HG03196 (cell line): ENCODE results near the gene STRN3.
"Not testable (repeated sequence)": the region's sequence is repeated elsewhere in the genome, so short reads cannot be mapped to it uniquely, and the experiment has no call there.

ENCODE experiments used
- ATAC-seq: cut with Tn5 transposase; IDR thresholded peaks from one replicate; pipeline ENCODE4 v1.9.1; 2021; ENCODE audit not compliant: unreplicated experiment

Gene STRN3

GRCh38 chr14:31003284-31003683 is 22.9 kb downstream of the STRN3 start:
- no peak for ATAC-seq

DNA sequence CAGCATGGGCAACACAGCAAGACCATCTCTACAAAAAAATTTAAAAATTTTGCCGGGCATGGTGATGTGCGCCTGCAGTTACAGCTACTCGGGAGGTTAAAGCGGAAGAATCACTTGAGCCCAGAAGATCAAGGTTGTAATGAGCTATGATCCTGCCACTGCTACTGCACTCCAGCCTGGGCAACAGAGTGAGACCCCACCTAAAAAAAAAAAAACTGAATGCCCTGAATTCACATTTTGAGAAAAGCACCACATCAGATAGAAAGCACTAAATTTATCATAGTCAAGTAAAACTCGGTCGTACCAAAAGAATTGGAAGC is 24.9 kb downstream of the STRN3 start:
- no peak for ATAC-seq

GRCh38 chr14:31000629-31001338 is 25.4 kb downstream of the STRN3 start:
- no peak for ATAC-seq

- ATAC-seq = no peak
These were observed 27.0 kb downstream of the STRN3 start for GRCh38 chr14:30999038-30999773.

GRCh38 chr14:30998100-30998706 is 28.0 kb downstream of the STRN3 start:
- ATAC-seq = no peak

GRCh38 chr14:30996892-30997659 is 29.1 kb downstream of the STRN3 start:
- ATAC-seq = no peak

DNA sequence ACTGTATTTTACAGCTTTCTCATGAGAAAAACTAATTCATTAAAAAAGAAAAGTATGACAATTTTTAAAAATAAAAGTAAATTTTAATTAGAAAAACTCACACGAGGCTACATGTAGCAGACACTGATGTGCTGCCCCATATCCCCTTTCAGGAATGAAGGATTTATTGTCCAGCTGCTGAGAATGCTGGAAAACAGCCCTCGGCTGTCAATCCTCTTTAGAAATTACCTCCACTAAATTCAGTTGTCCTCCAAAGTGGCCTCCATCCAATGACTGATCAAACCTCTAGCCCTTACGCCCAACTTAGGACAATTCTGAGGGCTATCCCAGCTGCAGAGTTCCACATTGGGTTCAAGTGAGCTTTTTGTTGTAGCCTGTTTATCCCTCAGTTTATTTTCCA is 30.5 kb downstream of the STRN3 start:
- no peak for ATAC-seq

- no peak for ATAC-seq
These were observed 31.2 kb downstream of the STRN3 start for GRCh38 chr14:30994681-30995620.

- ATAC-seq = no peak
These were observed 33.1 kb downstream of the STRN3 start for GRCh38 chr14:30993071-30993470.

DNA sequence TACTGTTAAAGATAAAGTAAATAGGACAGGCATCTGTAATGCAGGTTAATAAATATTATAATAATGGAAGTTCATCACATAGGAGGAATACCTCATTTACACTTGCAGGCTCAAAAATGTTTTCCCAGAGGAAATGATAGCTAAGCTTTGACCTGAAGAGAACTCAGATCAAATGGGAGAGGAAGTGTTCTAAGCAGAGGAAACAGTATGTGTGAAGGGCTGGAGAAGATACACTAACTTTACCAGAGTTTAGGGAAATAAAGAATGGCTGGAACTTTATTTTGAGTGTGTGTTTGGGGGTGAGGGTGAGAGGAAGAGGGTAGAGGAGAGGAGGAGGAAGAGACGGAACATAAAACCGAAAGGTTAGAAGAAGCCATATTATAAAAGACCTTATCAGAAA is 34.8 kb downstream of the STRN3 start:
- no peak for ATAC-seq

DNA sequence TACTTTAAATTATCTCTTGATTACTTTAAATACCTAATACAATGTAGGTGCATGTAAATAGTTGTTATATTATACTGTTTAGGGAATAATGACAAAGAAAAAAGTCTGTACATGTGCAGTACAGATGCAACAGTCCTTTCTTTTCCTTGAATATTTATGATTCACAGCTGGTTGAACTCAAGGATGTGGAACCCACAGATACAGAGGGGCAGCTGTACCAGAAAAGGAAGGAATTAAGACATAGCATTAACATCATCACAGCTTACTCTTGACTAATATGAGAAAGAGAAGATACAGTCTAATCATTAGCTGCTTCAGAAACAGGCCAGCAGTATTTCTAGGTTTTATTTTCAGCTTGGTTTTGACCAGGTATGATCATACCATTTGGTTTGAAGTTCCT is 35.4 kb downstream of the STRN3 start:
- no peak for ATAC-seq

DNA sequence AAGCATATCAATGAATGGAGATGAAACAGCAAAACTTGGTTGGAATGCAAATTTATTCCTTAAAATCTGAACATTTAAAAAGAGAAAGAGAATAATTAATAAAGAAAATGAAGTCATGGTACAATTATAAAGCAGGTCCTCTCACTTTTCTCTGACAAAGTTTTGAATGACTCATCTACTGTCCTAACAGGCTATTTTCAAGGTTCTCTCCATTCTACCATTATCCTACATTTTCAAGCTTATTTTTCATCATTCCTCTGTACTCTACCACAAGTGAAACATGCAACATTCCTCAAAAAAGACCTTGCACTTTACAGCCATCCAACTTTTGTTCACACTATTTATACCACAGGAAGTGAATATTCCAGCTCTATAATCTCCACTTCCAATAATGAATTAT is 37.7 kb downstream of the STRN3 start:
- no peak for ATAC-seq

DNA sequence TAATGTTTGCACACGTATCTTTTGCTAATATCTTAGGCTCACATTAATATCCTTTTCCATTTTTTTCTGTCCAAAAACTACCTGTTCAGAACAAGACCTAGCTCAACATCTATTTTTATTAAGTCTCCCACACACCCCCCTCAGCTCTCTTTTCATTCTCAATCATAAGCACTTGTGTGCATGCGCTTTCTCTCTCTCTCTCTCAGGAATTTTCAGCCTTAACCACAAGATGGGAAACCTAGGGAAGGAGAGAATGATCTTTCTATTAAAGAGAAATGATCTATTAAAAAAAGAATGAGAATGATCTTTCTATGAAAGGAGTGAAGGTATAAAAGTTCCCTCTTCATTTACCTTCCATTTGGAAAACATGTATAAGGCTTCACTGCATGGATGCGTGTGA is 40.4 kb downstream of the STRN3 start:
- ATAC-seq = no peak

DNA sequence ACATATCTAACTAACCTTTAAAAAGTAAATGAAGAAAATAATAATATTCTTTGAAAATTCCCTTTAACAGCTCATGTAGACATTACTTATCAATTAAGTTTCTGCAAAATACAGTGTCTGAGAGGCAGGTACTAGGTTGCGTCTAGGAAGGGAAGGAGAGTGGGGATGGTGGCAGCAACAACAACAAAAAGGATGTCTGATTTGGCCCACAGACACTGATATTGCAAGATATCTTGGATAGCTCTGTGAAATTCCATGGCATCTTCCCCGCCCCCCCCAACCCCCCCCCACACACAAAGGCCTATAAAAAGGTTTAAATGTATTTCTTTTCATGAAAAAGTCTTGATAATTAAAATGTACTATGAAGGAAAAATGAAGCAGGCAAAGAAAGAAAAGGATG is 42.3 kb downstream of the STRN3 start:
- no peak for ATAC-seq

DNA sequence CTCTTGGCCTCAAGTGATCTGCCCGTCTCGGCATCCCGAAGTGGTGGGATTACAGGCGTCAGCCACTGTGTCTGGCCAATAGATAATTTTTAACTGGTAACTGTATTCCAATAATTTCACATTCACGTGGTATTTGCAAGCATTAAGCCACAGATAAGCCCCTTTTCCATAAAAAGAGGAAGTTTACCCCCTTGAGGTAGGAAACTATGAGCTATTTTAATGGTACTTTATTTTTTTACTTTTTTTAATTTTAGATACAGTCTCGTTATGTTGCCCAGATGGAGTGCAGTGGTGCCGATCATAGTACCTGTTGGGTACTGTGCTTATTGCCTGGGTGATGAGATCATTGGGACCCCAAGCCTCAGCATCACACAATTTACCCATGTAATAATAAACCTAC is 43.6 kb downstream of the STRN3 start:
- ATAC-seq = no peak

DNA sequence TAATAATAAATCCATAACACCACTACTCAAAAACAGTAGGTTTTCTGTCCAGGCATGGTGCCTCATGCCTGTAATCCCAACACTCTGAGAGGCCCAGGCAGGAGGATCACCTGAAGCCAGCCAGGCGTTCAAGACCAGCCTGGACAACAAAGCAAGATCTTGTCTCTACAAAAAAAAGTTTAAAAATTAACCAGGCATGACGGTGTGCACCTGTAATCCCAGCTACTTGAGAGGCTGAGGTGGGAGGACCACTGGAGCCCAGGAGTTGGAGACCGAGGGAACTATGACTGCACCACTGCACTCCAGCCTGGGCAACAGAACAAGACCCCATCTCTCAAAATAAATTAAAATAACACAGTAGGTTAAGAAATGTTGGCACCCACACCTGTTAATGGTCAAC is 45.2 kb downstream of the STRN3 start:
- no peak for ATAC-seq

DNA sequence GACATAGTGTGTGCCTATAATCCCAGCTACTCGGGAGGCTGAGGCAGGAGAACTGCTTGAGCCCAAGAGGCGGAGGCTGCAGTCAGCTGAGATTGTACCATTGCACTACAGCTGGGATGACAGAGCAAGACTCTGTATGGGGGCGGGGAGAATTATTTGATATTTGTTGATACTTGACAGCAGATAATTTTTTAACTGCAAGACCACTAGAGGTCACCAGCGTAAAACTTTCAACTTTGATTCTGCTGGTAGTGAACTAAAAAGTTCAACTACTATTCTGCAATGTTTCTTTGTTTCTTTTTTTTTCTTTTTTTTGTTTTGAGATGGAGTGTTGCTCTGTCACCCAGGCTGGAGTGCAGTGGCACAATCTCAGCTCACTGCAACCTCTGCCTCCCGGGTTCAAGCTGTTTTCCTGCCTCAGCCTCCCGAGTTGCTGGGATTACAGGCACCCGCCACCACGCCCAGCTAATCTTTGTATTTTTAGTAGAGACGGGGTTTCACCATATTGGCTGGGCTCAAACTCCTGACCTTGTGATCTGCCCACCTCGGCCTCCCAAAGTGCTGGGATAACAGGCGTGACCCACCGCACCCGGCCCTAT is 46.0 kb downstream of the STRN3 start:
- not testable (repeated sequence) for ATAC-seq

DNA sequence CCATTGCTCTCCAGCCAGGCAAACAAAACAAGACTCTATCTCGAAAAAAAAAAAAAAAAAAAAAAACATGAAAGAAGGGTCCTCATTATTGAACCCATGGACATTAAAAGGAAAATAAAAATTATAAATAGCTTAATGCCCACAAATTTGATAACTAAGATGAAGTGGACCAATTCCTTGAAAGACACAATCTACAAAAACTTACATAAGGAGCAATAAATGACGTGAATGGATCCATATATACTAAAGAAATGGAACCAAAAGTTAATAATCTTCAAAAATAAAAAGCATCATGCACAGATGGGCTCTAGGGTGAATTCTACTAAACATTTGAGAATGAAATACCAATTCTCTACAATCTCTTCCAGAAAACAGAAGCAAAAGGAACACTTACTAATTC is 48.4 kb downstream of the STRN3 start:
- no peak for ATAC-seq

- no peak for ATAC-seq
These were observed 51.6 kb downstream of the STRN3 start for GRCh38 chr14:30974628-30975027.

- no peak for ATAC-seq
These were observed 53.1 kb downstream of the STRN3 start for GRCh38 chr14:30972882-30973582.
